Measurements from ENCODE around the gene RNF181. TPM values are rescaled to one million over a fixed set of nuclear protein-coding genes. Genes with fewer than 3 reads are reported as not detected.
A peak's percentile ranks its signal among the peaks of the same experiment; 100 is the strongest.

RNF181 gene
- total and polyA plus RNA-seq, 2 of the 13 experiments (the other 11 are each of a cell fraction or from before 2014, with no cell fraction given) = 224 to 578 TPM

- TF ChIP-seq ZNF281 (CRISPR knock-in tag; IDR thresholded peaks at IDR 0.05; ENCODE audit: borderline replicate concordance) = no peak
- TF ChIP-seq ASH2L (IDR thresholded peaks at IDR 0.05; ENCODE audit: insufficient read length, low read depth, low read length) = peak; percentile 4
- no peak for TF ChIP-seq ATF5 (CRISPR knock-in tag; IDR thresholded peaks at IDR 0.05; ENCODE audit: low read depth)
- TF ChIP-seq ZNF713 (CRISPR knock-in tag; IDR thresholded peaks at IDR 0.05) = no peak
- TF ChIP-seq AGO2 (optimal IDR thresholded peaks at IDR 0.05; ENCODE audit: low read depth, low read length) = peak; percentile 49
- no peak for TF ChIP-seq SMAD3 (CRISPR knock-in tag; IDR thresholded peaks at IDR 0.05)
- no peak for TF ChIP-seq ZSCAN20 (CRISPR knock-in tag; IDR thresholded peaks at IDR 0.05; ENCODE audit: borderline replicate concordance)
- TF ChIP-seq PRDM10 (CRISPR knock-in tag; IDR thresholded peaks at IDR 0.05; ENCODE audit: low read depth) = no peak
- no peak for TF ChIP-seq MXI1 (IDR thresholded peaks at IDR 0.05; ENCODE audit: borderline replicate concordance, low read depth, low read length)
- no peak for TF ChIP-seq SYNCRIP (IDR thresholded peaks at IDR 0.05; ENCODE audit: insufficient read depth, low read depth, low read length)
- TF ChIP-seq ZC3H13 (CRISPR knock-in tag; IDR thresholded peaks at IDR 0.05) = 0 out of 2 replicates have a peak, but pooled peaks have one; percentile 38
- no peak for TF ChIP-seq ZNF180 (CRISPR knock-in tag; IDR thresholded peaks at IDR 0.05; ENCODE audit: borderline replicate concordance, low read depth)
- no peak for TF ChIP-seq ZNF382 (CRISPR knock-in tag; IDR thresholded peaks at IDR 0.05; ENCODE audit: borderline replicate concordance)
- no peak for TF ChIP-seq EZH2 (conservative IDR thresholded peaks at IDR 0.05; ENCODE audit: low read depth, low read length)
- no peak for TF ChIP-seq ARHGAP35 (CRISPR knock-in tag; IDR thresholded peaks at IDR 0.05; ENCODE audit: borderline replicate concordance)
- no peak for TF ChIP-seq ZHX2 (IDR thresholded peaks at IDR 0.05; ENCODE audit: low read depth)
- no peak for TF ChIP-seq ZHX2 (CRISPR knock-in tag; IDR thresholded peaks at IDR 0.05; ENCODE audit: borderline replicate concordance)
Measured at GRCh38 chr2:85597241-85597640, 1.7 kb downstream of the RNF181 start (continued).
